Spleen (tissue), 11 donors: ENCODE measurements around the gene LPCAT1. TPM values are rescaled to one million over a fixed set of nuclear protein-coding genes. Genes with fewer than 3 reads are reported as not detected.
A peak's percentile ranks its signal among the peaks of the same experiment; 100 is the strongest.
"Not testable (repeated sequence)": the region's sequence is repeated elsewhere in the genome, so short reads cannot be mapped to it uniquely, and the experiment has no call there.

Source experiments
- DNase-seq: peaks from one replicate; pipeline ENCODE4 v3.0.0-alpha.2; 2020
- H3K27ac ChIP-seq, 8 donors: fragments of 200-600 bp; sonication (generic) in 7 of 8; 1 replicate in 4 of 8; 2 replicates in 4 of 8; pipeline versions ENCODE4 v1.5.0 to v1.8.0; 2016 to 2021; ENCODE audit warnings: inconsistent platforms in 4 of 8, mild to moderate bottlenecking in 4 of 8, moderate library complexity in 1 of 8
- H3K27me3 ChIP-seq, 7 donors: fragments of 200-600 bp; sonication (generic) in 6 of 7; replicated peaks in 1 of 7; 1 replicate in 4 of 7; 2 replicates in 3 of 7; pipeline versions ENCODE4 v1.5.0 to v1.8.0; 2016 to 2021; ENCODE audit warnings: inconsistent platforms in 3 of 7, mild to moderate bottlenecking in 1 of 7
- H3K36me3 ChIP-seq, 6 donors: fragments of 200-600 bp; sonication (generic) in 5 of 6; 1 replicate in 4 of 6; 2 replicates in 2 of 6; pipeline versions ENCODE4 v1.5.0 to v1.8.0; 2016 to 2021; ENCODE audit warnings: inconsistent platforms in 2 of 6
- H3K4me1 ChIP-seq, 6 donors: fragments of 200-600 bp; sonication (generic) in 5 of 6; 1 replicate in 3 of 6; 2 replicates in 3 of 6; pipeline versions ENCODE4 v1.5.0 to v1.8.0; 2016 to 2021; ENCODE audit warnings: inconsistent platforms in 3 of 6
- H3K4me3 ChIP-seq, 8 donors: fragments of 200-600 bp; sonication (generic) in 7 of 8; 1 replicate in 4 of 8; 2 replicates in 4 of 8; pipeline versions ENCODE4 v1.5.0 to v1.8.0; 2016 to 2021; ENCODE audit warnings: inconsistent platforms in 4 of 8, mild to moderate bottlenecking in 4 of 8, moderate library complexity in 2 of 8
- H3K9me3 ChIP-seq, 8 donors: fragments of 200-600 bp; sonication (generic) in 7 of 8; 1 replicate in 4 of 8; 2 replicates in 4 of 8; pipeline versions ENCODE4 v1.5.0 to v1.8.0; 2016 to 2021; ENCODE audit warnings: inconsistent platforms in 4 of 8
- POLR2A ChIP-seq, 3 donors: fragments of 450-650 bp; IDR thresholded peaks; one replicate each; pipeline ENCODE4 v1.5.1; 2017; ENCODE audit warnings: antibody characterized with exemption in 3 of 3, mild to moderate bottlenecking in 1 of 3
- POLR2AphosphoS5 ChIP-seq, 3 donors: sonication (generic); formaldehyde crosslinking; IDR thresholded peaks; one replicate each; pipeline ENCODE4 v1.5.1; 2017; ENCODE audit warnings: antibody characterized with exemption in 3 of 3
- WGBS, 5 donors: extraction: QIAGEN DNeasy Blood & Tissue Kit in 3 of 5; methylation state at CpG; one replicate each; pipeline versions ENCODE4 v1.1.5 to v1.1.7; 2013 to 2018; 5-methylcytosine and 5-hydroxymethylcytosine counted together
- intact Hi-C: fragments of 100-400 bp; cut with DNase I; formaldehyde crosslinking; loops from one replicate; pipeline ENCODE4 v1.15.0; 2023; ENCODE audit warnings: low total_unique reads
- polyA plus RNA-seq, 3 donors: library from polyadenylated mRNA; stranded (reverse); fragments of 200-250 nt; gene quantifications; one replicate each; pipeline ENCODE4 v1.2.1, GENCODE V29; 2013
- total RNA-seq, 7 donors: library from RNA; depleted of rRNA in 3 of 7; stranded (reverse); fragments of >200 nt in 3 of 7; fragmentation: NEBNext Ultra II Directional in 4 of 7; extraction: Animal tissue kit (Norgen Biotek cat#: 25700) in 4 of 7; gene quantifications; one replicate each; pipeline versions ENCODE4 v1.1.0 to v1.2.1, GENCODE V29; 2016 to 2021
- TF ChIP-seq, protein P1 (sequence below), 11 experiments: fragments of 200-600 bp in 7 of 11; fragments of 450-650 bp in 4 of 11; sonication (generic) in 4 of 11; IDR thresholded peaks in 8 of 11; conservative IDR thresholded peaks in 3 of 11; 1 replicate in 7 of 11; 2 replicates in 4 of 11; pipeline versions ENCODE4 v1.4.0 to v1.8.0; 2016 to 2021; ENCODE audit warnings: antibody characterized with exemption in 11 of 11, inconsistent platforms in 4 of 11, mild to moderate bottlenecking in 1 of 11
- donor health status: healthy with polysubstance abuse.
- donor health status: DM: no; HTN: no; CAD: no; lungs with moderate emphysema.
- donor health status: DM: no; HTN: no; CAD: no.
- donor health status: Bipolar disorder and iron deficiency.
- donor health status: healthy.
- donor health status: DM: no; HTN: no; CAD: no.
- donor health status: DM: yes; HTN: yes; CAD: no.

Gene LPCAT1
- total and polyA plus RNA-seq, 10 donors, result 52.2 to 322 (median 174) TPM

DNA sequence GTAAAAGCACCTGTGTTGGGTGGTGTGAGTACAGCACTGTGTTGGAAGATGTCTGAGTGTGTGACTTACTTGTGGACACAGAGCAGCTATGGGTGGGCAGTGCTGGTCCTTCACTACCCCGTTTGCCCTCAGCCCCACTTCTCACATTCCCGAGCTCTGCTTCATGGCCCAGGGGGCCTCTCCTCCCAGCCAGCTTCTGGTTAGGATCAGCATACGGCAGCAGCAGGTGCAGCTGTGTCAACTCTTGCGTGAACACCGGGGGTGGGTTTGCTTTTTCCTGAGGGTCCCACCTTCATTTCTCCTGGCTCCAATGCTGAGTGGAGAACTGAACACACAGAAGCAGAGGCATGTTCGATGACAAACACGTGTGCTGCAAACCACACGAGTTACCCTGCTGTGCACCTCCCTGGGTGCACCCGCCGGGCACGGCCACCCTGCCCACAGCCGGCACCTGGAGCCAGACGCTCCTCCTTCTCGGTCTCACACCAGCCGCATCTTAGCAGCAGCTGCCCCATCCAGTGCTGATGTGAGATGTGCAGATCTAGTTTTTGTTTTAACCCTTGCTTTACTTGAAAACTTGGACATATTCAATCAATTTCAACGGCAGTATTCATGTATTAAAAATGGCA, 63.6 kb downstream of the LPCAT1 start:
- H3K4me3 ChIP-seq, result no peak overlapping the region
- H3K27me3 ChIP-seq, result no peaks in the 10 kb centered on the region
- peak; percentile 56 to 80 (median 61) for TF ChIP-seq POLR2AphosphoS5 (IDR thresholded peaks at IDR 0.05)
- TF ChIP-seq POLR2A (IDR thresholded peaks at IDR 0.05), result no peak
- peaks cover 3 to 56% (median 43%) of the 10 kb centered on the region in 6 donors for H3K36me3 ChIP-seq
- 86 to 91% (median 88%) methylated on average over 15 to 16 of the region's 16 CpGs for WGBS, 5 donors
- intact Hi-C loops, result no loop called here
- no peak overlapping the region for H3K27ac ChIP-seq
- no peaks in the 10 kb centered on the region for H3K4me1 ChIP-seq
- H3K9me3 ChIP-seq, result peaks cover 4 to 27% (median 19%) of the 10 kb centered on the region in 8 donors
- no peak for DNase-seq

DNA sequence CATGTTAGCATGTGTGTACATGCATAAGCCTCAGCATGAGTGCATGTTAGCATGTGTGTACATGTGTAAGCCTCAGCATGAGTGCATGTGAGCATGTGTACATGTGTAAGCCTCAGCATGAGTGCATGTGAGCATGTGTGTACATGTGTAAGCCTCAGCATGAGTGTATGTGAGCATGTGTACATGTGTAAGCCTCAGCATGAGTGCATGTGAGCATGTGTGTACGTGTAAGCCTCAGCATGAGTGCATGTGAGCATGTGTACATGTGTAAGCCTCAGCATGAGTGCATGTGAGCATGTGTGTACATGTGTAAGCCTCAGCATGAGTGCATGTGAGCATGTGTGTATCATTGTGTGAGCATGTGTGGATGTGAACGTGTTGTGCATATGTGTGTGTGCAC, 64.3 kb downstream of the LPCAT1 start:
- H3K27me3 ChIP-seq, intact Hi-C loops, DNase-seq, H3K4me3 ChIP-seq, H3K27ac ChIP-seq, H3K4me1 ChIP-seq: not testable (repeated sequence)
- Histone ChIP-seq H3K9me3 (peaks cover 4 to 35% (median 27%) of the 10 kb centered on the region in 8 donors), H3K36me3 (peaks cover 3 to 49% (median 41%) of the 10 kb centered on the region in 6 donors)
- 90 to 100% (median 95%) methylated on average over 2 of the region's 2 CpGs for WGBS, 5 donors

DNA sequence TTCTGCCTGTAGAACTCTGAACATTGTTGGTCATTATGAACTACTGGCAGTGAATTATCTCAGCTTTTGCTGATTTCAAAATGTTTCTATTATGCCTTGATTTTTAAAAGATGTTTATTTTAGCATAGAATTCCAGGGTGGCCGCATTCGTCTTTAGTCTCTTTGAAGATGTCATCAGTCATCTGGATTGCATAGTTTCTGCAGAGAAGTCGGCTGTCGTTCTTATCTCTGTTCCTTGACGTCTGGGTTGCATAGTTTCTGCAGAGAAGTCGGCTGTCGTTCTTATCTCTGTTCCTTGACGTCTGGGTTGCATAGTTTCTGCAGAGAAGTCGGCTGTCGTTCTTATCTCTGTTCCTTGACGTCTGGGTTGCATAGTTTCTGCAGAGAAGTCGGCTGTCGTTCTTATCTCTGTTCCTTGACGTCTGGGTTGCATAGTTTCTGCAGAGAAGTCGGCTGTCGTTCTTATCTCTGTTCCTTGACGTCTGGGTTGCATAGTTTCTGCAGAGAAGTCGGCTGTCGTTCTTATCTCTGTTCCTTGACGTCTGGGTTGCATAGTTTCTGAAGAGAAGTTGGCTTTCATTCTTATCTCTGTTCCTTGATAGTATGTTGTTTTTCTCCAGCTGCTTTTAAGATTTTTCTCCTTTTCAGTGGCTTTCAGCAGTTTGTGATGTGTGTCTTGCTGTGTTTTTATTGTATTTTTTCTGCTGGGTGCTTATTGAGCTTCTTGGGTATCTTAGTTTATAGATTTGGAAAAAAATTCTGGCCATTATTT, 67.5 kb downstream of the LPCAT1 start:
- DNase-seq, intact Hi-C loops, H3K4me3 ChIP-seq, H3K27me3 ChIP-seq, H3K4me1 ChIP-seq, H3K27ac ChIP-seq: not testable (repeated sequence)
- H3K9me3 ChIP-seq, result peaks cover 7 to 61% (median 47%) of the 10 kb centered on the region in 8 donors
- peaks cover 0 to 18% (median 9%) of the 10 kb centered on the region in 6 donors for H3K36me3 ChIP-seq
- 84 to 93% (median 89%) methylated on average over 8 to 13 of the region's 20 CpGs for WGBS, 5 donors

DNA sequence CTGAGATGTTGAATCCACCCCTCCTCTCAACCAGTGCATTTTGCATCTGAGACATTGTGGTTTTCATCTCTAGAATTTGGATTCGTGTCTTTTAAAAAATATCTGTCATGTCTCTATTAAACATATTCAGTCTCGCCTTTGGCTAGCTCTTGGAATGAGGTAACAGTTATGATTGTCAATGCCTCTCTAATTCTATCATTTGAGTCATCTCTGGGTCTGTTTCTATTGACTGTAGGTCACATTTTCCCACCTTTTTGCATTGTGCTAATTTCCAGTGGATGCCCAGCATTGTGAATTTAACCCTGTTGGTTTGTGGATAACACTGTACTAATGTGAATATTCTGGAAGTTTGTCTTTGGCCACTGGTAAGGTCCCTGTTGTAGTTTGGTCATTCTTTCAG, 70.1 kb downstream of the LPCAT1 start:
- no peak for DNase-seq
- Histone ChIP-seq H3K4me1 (no peaks in the 10 kb centered on the region), H3K27ac (no peak overlapping the region), H3K9me3 (peaks cover 7 to 61% (median 47%) of the 10 kb centered on the region in 8 donors), H3K27me3 (no peaks in the 10 kb centered on the region), H3K4me3 (no peak overlapping the region), H3K36me3 (no peaks in the 10 kb centered on the region)
- TF ChIP-seq, protein P1, sequence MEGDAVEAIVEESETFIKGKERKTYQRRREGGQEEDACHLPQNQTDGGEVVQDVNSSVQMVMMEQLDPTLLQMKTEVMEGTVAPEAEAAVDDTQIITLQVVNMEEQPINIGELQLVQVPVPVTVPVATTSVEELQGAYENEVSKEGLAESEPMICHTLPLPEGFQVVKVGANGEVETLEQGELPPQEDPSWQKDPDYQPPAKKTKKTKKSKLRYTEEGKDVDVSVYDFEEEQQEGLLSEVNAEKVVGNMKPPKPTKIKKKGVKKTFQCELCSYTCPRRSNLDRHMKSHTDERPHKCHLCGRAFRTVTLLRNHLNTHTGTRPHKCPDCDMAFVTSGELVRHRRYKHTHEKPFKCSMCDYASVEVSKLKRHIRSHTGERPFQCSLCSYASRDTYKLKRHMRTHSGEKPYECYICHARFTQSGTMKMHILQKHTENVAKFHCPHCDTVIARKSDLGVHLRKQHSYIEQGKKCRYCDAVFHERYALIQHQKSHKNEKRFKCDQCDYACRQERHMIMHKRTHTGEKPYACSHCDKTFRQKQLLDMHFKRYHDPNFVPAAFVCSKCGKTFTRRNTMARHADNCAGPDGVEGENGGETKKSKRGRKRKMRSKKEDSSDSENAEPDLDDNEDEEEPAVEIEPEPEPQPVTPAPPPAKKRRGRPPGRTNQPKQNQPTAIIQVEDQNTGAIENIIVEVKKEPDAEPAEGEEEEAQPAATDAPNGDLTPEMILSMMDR (IDR thresholded peaks at IDR 0.05 in 8 of 11, conservative IDR thresholded peaks at IDR 0.05 in 3 of 11), result no peak
- TF ChIP-seq POLR2AphosphoS5 (IDR thresholded peaks at IDR 0.05), result no peak
- TF ChIP-seq POLR2A (IDR thresholded peaks at IDR 0.05), result no peak
- 78 to 87% (median 84%) methylated on average over 2 of the region's 2 CpGs for WGBS, 5 donors
- intact Hi-C loops, result no loop called here

DNA sequence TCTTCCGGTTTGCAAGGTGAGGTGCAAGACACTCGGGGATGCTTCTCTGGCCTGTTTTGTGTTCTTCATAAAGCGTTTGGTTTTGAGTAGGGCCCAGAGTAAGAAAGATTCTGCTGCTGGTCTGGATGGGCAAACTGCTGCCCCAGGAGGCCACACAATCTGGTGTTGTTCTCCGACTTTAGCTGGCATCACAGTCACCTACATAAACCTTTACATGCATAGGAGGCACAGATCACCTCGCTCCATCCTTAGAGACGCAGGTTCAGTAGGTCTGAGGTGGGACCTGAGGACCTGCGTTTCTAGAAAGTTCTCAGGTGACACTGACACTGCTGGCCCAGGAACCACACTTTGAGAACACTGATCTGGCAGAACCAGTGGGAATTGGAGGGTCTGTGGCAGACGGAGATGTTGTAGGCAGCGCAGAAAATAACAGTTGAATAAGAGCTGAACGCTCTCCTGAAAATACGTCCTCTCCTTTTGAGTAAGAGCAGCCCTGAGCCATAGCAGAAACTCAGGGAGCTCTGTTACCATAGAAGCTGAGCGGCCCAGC, 74.6 kb downstream of the LPCAT1 start:
- no peak for TF ChIP-seq POLR2AphosphoS5 (IDR thresholded peaks at IDR 0.05)
- no peak for TF ChIP-seq POLR2A (IDR thresholded peaks at IDR 0.05)
- TF ChIP-seq, protein P1 (IDR thresholded peaks at IDR 0.05 in 8 of 11, conservative IDR thresholded peaks at IDR 0.05 in 3 of 11), result no peak
- Histone ChIP-seq H3K4me3 (no peak overlapping the region), H3K4me1 (peaks cover 10 to 33% (median 22%) of the 10 kb centered on the region in 6 donors), H3K27ac (no peak overlapping the region), H3K9me3 (peaks cover 3 to 24% (median 19%) of the 10 kb centered on the region in 8 donors), H3K36me3 (no peaks in the 10 kb centered on the region), H3K27me3 (peaks cover 15 to 41% (median 34%) of the 10 kb centered on the region in 7 donors)
- 88 to 92% (median 90%) methylated on average over 12 of the region's 12 CpGs for WGBS, 5 donors
- DNase-seq, result no peak
- intact Hi-C loops, result no loop called here
